Upper lobe of right lung (tissue), 1 donor: ENCODE measurements around the gene PTPN11. TPM values are rescaled to one million over a fixed set of nuclear protein-coding genes. Genes with fewer than 3 reads are reported as not detected.

Experiments
- ATAC-seq: fragments of 200-7000 bp; cut with Tn5 transposase; one replicate; pipeline ENCODE4 v1.9.1; 2020; ENCODE audit warnings: mild to moderate bottlenecking, moderate library complexity
- DNase-seq: peaks from one replicate; pipeline ENCODE4 v3.0.0-alpha.2; 2020
- H3K27ac ChIP-seq: fragments of 200-600 bp; one replicate; pipeline ENCODE4 v1.8.0; 2022
- H3K27me3 ChIP-seq: fragments of 200-600 bp; one replicate; pipeline ENCODE4 v1.8.0; 2022; ENCODE audit warnings: mild to moderate bottlenecking
- H3K36me3 ChIP-seq: fragments of 200-600 bp; one replicate; pipeline ENCODE4 v1.8.0; 2022
- H3K4me1 ChIP-seq: fragments of 200-600 bp; one replicate; pipeline ENCODE4 v1.8.0; 2022
- H3K4me3 ChIP-seq: fragments of 200-600 bp; one replicate; pipeline ENCODE4 v1.8.0; 2022; ENCODE audit warnings: mild to moderate bottlenecking
- H3K9me3 ChIP-seq: fragments of 200-600 bp; one replicate; pipeline ENCODE4 v1.8.0; 2022
- intact Hi-C: fragments of 100-400 bp; cut with DNase I; formaldehyde crosslinking; loops from one replicate; pipeline ENCODE4 v1.11.0; 2022
- total RNA-seq: library from RNA; stranded (reverse); fragmentation: NEBNext Ultra II Directional; extraction: Animal tissue kit (Norgen Biotek cat#: 25700); gene quantifications from one replicate; pipeline ENCODE4 v1.2.1, GENCODE V29; 2021
- TF ChIP-seq, protein P1 (sequence below): fragments of 200-600 bp; IDR thresholded peaks from one replicate; pipeline ENCODE4 v1.8.0; 2022; ENCODE audit warnings: antibody characterized with exemption
- donor health status: DM: no; HTN: yes; CAD: no; lungs with severe emphysema.

Gene PTPN11
- total RNA-seq, 1 donor from 2014 or later: 98.7 TPM

DNA sequence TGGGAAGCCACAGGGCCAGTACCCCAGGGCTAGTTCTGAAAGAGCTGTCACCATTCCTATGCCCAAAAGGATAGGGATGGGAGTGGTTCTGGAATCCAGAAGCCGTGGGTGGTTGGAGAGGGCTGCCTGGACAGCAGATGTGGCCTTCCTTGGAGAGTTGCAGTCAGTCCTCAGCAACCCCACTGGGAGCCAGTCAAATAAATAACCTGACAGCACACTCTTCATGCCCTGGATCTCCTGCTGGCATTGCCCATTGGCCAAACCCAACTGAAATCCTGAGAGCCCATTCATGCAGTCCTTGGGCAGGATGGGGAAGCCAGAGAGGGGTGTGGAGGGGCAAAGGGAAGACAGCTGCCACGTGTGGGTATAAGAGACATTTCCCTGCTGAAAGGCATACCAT lies 128.2 kb downstream of the PTPN11 start:
- no peak for ATAC-seq
- no peaks in the 10 kb centered on the region for H3K4me1 ChIP-seq
- TF ChIP-seq, protein P1, sequence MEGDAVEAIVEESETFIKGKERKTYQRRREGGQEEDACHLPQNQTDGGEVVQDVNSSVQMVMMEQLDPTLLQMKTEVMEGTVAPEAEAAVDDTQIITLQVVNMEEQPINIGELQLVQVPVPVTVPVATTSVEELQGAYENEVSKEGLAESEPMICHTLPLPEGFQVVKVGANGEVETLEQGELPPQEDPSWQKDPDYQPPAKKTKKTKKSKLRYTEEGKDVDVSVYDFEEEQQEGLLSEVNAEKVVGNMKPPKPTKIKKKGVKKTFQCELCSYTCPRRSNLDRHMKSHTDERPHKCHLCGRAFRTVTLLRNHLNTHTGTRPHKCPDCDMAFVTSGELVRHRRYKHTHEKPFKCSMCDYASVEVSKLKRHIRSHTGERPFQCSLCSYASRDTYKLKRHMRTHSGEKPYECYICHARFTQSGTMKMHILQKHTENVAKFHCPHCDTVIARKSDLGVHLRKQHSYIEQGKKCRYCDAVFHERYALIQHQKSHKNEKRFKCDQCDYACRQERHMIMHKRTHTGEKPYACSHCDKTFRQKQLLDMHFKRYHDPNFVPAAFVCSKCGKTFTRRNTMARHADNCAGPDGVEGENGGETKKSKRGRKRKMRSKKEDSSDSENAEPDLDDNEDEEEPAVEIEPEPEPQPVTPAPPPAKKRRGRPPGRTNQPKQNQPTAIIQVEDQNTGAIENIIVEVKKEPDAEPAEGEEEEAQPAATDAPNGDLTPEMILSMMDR: no peak
- H3K9me3 ChIP-seq: no peaks in the 10 kb centered on the region
- intact Hi-C loops: no loop called here
- no peaks in the 10 kb centered on the region for H3K36me3 ChIP-seq
- H3K27ac ChIP-seq: no peak overlapping the region
- peaks cover 4% of the 10 kb centered on the region for H3K27me3 ChIP-seq
- H3K4me3 ChIP-seq: no peak overlapping the region
- no peak for DNase-seq

DNA sequence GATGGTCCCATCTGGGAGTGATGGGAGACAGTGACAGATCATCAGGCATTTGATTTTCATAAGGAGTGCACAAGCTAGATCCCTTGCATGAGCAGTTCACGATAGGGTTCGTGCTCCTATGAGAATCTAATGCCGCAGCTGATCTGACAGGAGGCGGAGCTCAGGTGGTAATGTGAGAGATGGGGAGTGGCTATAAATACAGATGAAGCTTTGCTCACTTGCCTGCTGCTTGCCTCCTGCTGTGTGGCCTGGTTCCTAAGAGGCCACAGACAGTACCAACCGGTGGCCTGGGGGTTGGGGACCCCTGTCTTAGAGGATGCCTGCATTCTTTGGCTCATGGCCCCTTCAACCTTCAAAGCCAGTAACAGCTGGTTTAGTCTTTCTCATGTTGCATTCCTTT lies 130.3 kb downstream of the PTPN11 start:
- Histone ChIP-seq H3K36me3 (no peaks in the 10 kb centered on the region), H3K9me3 (no peaks in the 10 kb centered on the region), H3K27ac (no peak overlapping the region), H3K4me3 (no peak overlapping the region), H3K27me3 (peaks cover 4% of the 10 kb centered on the region), H3K4me1 (no peaks in the 10 kb centered on the region)
- TF ChIP-seq, protein P1: no peak
- no peak for ATAC-seq
- no peak for DNase-seq
- intact Hi-C loops: no loop called here

DNA sequence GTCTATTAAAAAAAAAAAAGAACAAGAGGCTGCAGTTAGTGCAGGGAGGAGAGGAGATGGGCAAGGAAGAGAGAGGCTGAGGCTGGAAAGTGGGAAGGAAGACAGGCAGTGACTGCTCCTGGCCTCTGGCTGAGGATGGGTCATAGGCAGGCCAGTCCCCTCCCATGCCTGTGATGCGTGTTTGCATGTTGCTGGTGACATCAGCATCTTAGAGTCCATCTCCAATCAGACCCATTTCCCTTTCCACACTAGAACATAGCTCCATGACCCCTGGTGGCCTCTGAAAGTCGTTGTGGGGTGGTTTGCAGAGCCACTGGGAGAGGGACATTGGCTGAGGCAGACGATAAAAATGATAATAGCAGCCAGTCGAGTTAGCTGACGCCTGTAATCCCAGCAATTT lies 132.9 kb downstream of the PTPN11 start:
- TF ChIP-seq, protein P1: no peak

DNA sequence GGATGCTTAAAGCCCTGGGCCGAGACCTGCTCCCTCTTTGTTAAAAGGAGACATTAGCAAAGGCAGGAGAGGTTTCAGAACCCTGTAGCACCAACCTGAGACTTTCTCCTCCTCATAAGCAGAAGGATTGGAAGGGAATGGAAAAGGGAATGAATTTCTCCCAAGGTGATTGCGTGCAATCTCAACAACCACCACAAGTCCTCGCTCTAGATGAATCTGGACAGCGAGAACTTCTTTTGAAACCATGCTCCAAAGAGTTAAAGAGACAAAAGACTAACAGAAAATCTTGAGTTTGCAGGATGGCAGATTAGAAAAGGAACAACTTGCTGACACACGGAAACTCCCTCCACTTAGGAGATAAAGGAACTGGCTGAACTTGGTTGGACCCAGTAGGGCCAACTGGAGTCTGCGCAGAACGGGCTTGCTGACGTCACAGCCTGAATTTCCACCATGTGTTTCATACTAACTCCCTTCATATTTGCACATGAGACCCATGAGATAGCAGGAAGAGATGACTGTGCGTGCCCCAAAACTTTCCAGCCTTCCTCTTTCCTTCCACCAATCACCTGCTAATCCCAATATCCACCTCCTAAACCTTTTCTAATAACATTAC lies 137.0 kb downstream of the PTPN11 start:
- TF ChIP-seq, protein P1: no peak
- Histone ChIP-seq H3K4me3 (no peak overlapping the region), H3K9me3 (no peaks in the 10 kb centered on the region), H3K27me3 (no peaks in the 10 kb centered on the region), H3K27ac (no peak overlapping the region), H3K36me3 (no peaks in the 10 kb centered on the region), H3K4me1 (no peaks in the 10 kb centered on the region)
- no peak for ATAC-seq
- intact Hi-C loops: no loop called here
- no peak for DNase-seq

More for the DNA sequence above, 132.9 kb downstream of the PTPN11 start:
- H3K27me3 ChIP-seq: no peaks in the 10 kb centered on the region
- no peaks in the 10 kb centered on the region for H3K36me3 ChIP-seq
- ATAC-seq (no peak), DNase-seq (no peak)
- H3K4me1 ChIP-seq: no peaks in the 10 kb centered on the region
- intact Hi-C loops: no loop called here
- H3K27ac ChIP-seq: no peak overlapping the region
- H3K4me3 ChIP-seq: no peak overlapping the region
- H3K9me3 ChIP-seq: no peaks in the 10 kb centered on the region

DNA sequence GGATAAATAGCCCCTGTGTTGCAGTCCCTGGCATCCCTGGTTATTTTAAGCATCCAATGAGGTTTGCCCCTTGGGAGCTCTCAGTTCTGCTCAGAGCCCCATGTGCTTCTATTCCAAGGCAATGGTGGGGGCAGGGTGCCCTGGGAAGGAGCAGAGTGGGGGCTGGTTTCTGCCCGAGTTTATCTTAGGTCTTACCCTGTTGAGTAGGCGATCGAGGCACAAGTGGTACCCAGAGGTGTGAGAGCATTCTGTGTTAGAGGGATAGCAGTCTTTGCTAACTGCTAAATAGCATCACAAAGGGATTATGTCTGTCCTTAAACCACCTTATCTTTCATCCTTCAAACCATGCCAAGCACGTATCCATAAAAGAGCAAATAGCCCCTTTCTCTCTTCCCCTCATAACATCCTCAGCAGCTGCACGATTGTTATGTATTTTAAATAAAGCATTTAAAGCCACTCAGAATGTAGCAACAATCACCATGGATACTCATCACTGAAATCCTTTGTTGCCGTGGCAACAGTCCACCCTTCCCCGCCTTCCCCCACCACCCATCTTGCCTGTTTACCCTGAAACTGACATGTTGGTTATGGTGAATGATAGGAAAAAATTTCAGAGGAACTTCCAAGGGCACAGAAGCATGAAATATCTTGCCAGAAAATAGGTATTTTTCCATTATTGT lies 139.3 kb downstream of the PTPN11 start:
- H3K4me1 ChIP-seq: no peaks in the 10 kb centered on the region
- no peak overlapping the region for H3K27ac ChIP-seq
- no peaks in the 10 kb centered on the region for H3K9me3 ChIP-seq
- H3K27me3 ChIP-seq: no peaks in the 10 kb centered on the region
- TF ChIP-seq, protein P1: no peak
- DNase-seq (no peak), ATAC-seq (no peak)
- intact Hi-C loops: no loop called here
- H3K4me3 ChIP-seq: no peak overlapping the region
- H3K36me3 ChIP-seq: no peaks in the 10 kb centered on the region

Other genes starting within 250 kb of the PTPN11 start
- 54.7 TPM for gene HECTD4, start 36.5 kb upstream of the PTPN11 start, total RNA-seq
- 811 TPM for gene RPL6, start 9.3 kb upstream of the PTPN11 start, total RNA-seq